Epithelial cell of prostate (primary cell): Measurements from ENCODE around the gene FSTL1.

Source experiments
- DNase-seq: peaks from one replicate; pipeline ENCODE4 v3.0.0-alpha.2; 2011; ENCODE audit warnings: low read depth, low spot score
- H3K27ac ChIP-seq: fragments of 450-650 bp; 2 replicates; pipeline ENCODE4 v1.5.1; 2017; ENCODE audit warnings: mild to moderate bottlenecking

The FSTL1 gene

GRCh38 chr3:120441776-120442175 lies 9.0 kb downstream of the FSTL1 start:
- no peak overlapping the region for H3K27ac ChIP-seq
- DNase-seq: no peak

GRCh38 chr3:120440762-120441161 lies 10.0 kb downstream of the FSTL1 start:
- DNase-seq: no peak
- H3K27ac ChIP-seq: peak overlapping the region; percentile 70

GRCh38 chr3:120440001-120440703 lies 10.6 kb downstream of the FSTL1 start:
- DNase-seq: no peak
- peak overlapping the region; percentile 70 for H3K27ac ChIP-seq

GRCh38 chr3:120438665-120439370 lies 12.0 kb downstream of the FSTL1 start:
- peak overlapping the region; percentile 70 for H3K27ac ChIP-seq
- DNase-seq: peak; percentile 18

GRCh38 chr3:120438216-120438615 lies 12.6 kb downstream of the FSTL1 start:
- H3K27ac ChIP-seq: peak overlapping the region; percentile 70
- no peak for DNase-seq

- no peak overlapping the region for H3K27ac ChIP-seq
- DNase-seq: no peak
Measured at GRCh38 chr3:120437559-120437958, 13.2 kb downstream of the FSTL1 start.

GRCh38 chr3:120436523-120437050 lies 14.2 kb downstream of the FSTL1 start:
- H3K27ac ChIP-seq: peak overlapping the region; percentile 81
- DNase-seq: no peak

GRCh38 chr3:120435621-120436020 lies 15.2 kb downstream of the FSTL1 start:
- DNase-seq: peak; percentile 37
- peak overlapping the region; percentile 81 for H3K27ac ChIP-seq

GRCh38 chr3:120433662-120434331 lies 17.0 kb downstream of the FSTL1 start:
- H3K27ac ChIP-seq: no peak overlapping the region
- no peak for DNase-seq

- H3K27ac ChIP-seq: no peak overlapping the region
- no peak for DNase-seq
Measured at GRCh38 chr3:120432150-120432860, 18.5 kb downstream of the FSTL1 start.

GRCh38 chr3:120429921-120430361 lies 20.9 kb downstream of the FSTL1 start:
- DNase-seq: no peak

GRCh38 chr3:120428924-120429323 lies 21.9 kb downstream of the FSTL1 start:
- DNase-seq: no peak
- H3K27ac ChIP-seq: no peak overlapping the region

More at GRCh38 chr3:120429921-120430361, 20.9 kb downstream of the FSTL1 start:
- no peak overlapping the region for H3K27ac ChIP-seq

GRCh38 chr3:120427201-120427600 lies 23.6 kb downstream of the FSTL1 start:
- no peak for DNase-seq
- no peak overlapping the region for H3K27ac ChIP-seq

GRCh38 chr3:120425572-120426250 lies 25.1 kb downstream of the FSTL1 start:
- DNase-seq: no peak
- no peak overlapping the region for H3K27ac ChIP-seq

- no peak overlapping the region for H3K27ac ChIP-seq
- DNase-seq: no peak
Measured at GRCh38 chr3:120424976-120425570, 25.7 kb downstream of the FSTL1 start.

- DNase-seq: no peak
- H3K27ac ChIP-seq: no peak overlapping the region
Measured at GRCh38 chr3:120424506-120424905, 26.3 kb downstream of the FSTL1 start.

GRCh38 chr3:120423432-120423831 lies 27.4 kb downstream of the FSTL1 start:
- no peak overlapping the region for H3K27ac ChIP-seq
- DNase-seq: no peak

GRCh38 chr3:120421926-120422325 lies 28.9 kb downstream of the FSTL1 start:
- DNase-seq: no peak
- no peak overlapping the region for H3K27ac ChIP-seq

GRCh38 chr3:120420928-120421551 lies 29.8 kb downstream of the FSTL1 start:
- DNase-seq: no peak
- H3K27ac ChIP-seq: no peak overlapping the region
